Measurements from ENCODE around the gene RPL9. TPM values are rescaled to one million over a fixed set of nuclear protein-coding genes. Genes with fewer than 3 reads are reported as not detected.
"Not testable (repeated sequence)": the region's sequence is repeated elsewhere in the genome, so short reads cannot be mapped to it uniquely, and the experiment has no call there.

RPL9 gene
- total RNA-seq, result 1,000 to 10,000 TPM; 1,627 to 1,651 TPM
- 1,921 TPM for polyA plus RNA-seq

- DNase-seq, result peak; percentile 81 to 97 (median 93)
- Mint-ChIP-seq H3K36me3 (peaks cover 5 to 70% (median 22%) of the 10 kb centered on the region in 3 donors), H3K4me1 (peaks cover 38 to 57% (median 57%) of the 10 kb centered on the region in 3 donors), H3K27ac (peak within 1 kb of the TSS; percentile 99 to 100 (median 100)), H3K27me3 (no peaks in the 10 kb centered on the region), H3K9me3 (no peaks in the 10 kb centered on the region), H3K4me3 (peak within 1 kb of the TSS; percentile 91 to 99 (median 98))
- peak within 1 kb of the TSS; percentile 99 for H3K27ac ChIP-seq (ENCODE audit: low read depth, low read length)
- H3K4me1 ChIP-seq (ENCODE audit: insufficient read depth, low read length), result peaks cover 26% of the 10 kb centered on the region
- H3K36me3 ChIP-seq (ENCODE audit: insufficient read depth, low read length), result peaks cover 25% of the 10 kb centered on the region
- no peaks in the 10 kb centered on the region for H3K27me3 ChIP-seq (ENCODE audit: insufficient read depth, low read length, poor library complexity, severe bottlenecking)
- POLR2A ChIA-PET, result interaction anchor here (0.5 to 3.2 kb wide), 12 partner anchors 8 to 413 kb away, joined by 3 to 25 read pairs (median 4); partner anchors contain the start of genes RFC1, SMIM14, UBE2K and UGDH
- H3K9me3 ChIP-seq (ENCODE audit: low read length), result no peaks in the 10 kb centered on the region
- H3K4me3 ChIP-seq (ENCODE audit: low read length), result peak within 1 kb of the TSS; percentile 85
- CTCF ChIA-PET, result interaction anchor here (0.6 to 2.4 kb wide), 7 partner anchors 10 to 523 kb away, joined by 3 to 14 read pairs (median 4); partner anchors contain the start of genes PDS5A, RFC1 and UBE2K
These were observed at the start of gene RPL9, which contains the start of gene LIAS for GRCh38 chr4:39458505-39459300. Gene RPL9, minus strand, starts transcription at chr4:39458922. Its CDS starts 483 bp downstream, at chr4:39458439. Gene LIAS, plus strand, starts transcription at chr4:39459056. Its CDS starts 62 bp downstream, at chr4:39459118.

GRCh38 chr4:39505581-39505980, 46.9 kb upstream of the RPL9 start:
- Mint-ChIP-seq H3K27me3 (no peaks in the 10 kb centered on the region), H3K4me1 (no peaks in the 10 kb centered on the region), H3K36me3 (peaks cover 3 to 85% (median 31%) of the 10 kb centered on the region in 3 donors), H3K9me3 (no peaks in the 10 kb centered on the region), H3K4me3 (no peak overlapping the region), H3K27ac (no peak overlapping the region)
- no peak overlapping the region for H3K4me3 ChIP-seq (ENCODE audit: low read length)
- H3K27ac ChIP-seq (ENCODE audit: low read depth, low read length), result no peak overlapping the region
- peaks cover 5% of the 10 kb centered on the region for H3K36me3 ChIP-seq (ENCODE audit: insufficient read depth, low read length)
- ChIA-PET CTCF (interaction anchor here (0.6 kb wide), 1 partner anchor 86 kb away, joined by 3 read pairs; no protein-coding TSS in a partner anchor), POLR2A (interaction anchor here (0.6 kb wide), 2 partner anchors 140 to 429 kb away, joined by 4 to 9 read pairs; partner anchors contain the start of gene RFC1)
- H3K4me1 ChIP-seq (ENCODE audit: insufficient read depth, low read length), result no peaks in the 10 kb centered on the region
- H3K9me3 ChIP-seq (ENCODE audit: low read length), result no peaks in the 10 kb centered on the region
- DNase-seq, result no peak
- no peaks in the 10 kb centered on the region for H3K27me3 ChIP-seq (ENCODE audit: insufficient read depth, low read length, poor library complexity, severe bottlenecking)

- Mint-ChIP-seq H3K36me3 (peaks cover 3 to 80% (median 28%) of the 10 kb centered on the region in 3 donors), H3K27ac (no peak overlapping the region), H3K9me3 (no peaks in the 10 kb centered on the region), H3K27me3 (no peaks in the 10 kb centered on the region), H3K4me3 (no peak overlapping the region), H3K4me1 (no peaks in the 10 kb centered on the region)
- H3K27me3 ChIP-seq (ENCODE audit: insufficient read depth, low read length, poor library complexity, severe bottlenecking), result no peaks in the 10 kb centered on the region
- no peak overlapping the region for H3K4me3 ChIP-seq (ENCODE audit: low read length)
- no peak overlapping the region for H3K27ac ChIP-seq (ENCODE audit: low read depth, low read length)
- H3K36me3 ChIP-seq (ENCODE audit: insufficient read depth, low read length), result peaks cover 5% of the 10 kb centered on the region
- CTCF ChIA-PET, result no interaction called here
- no peaks in the 10 kb centered on the region for H3K9me3 ChIP-seq (ENCODE audit: low read length)
- H3K4me1 ChIP-seq (ENCODE audit: insufficient read depth, low read length), result no peaks in the 10 kb centered on the region
- POLR2A ChIA-PET, result no interaction called here
- no peak for DNase-seq
These were observed 45.8 kb upstream of the RPL9 start for GRCh38 chr4:39504538-39504937.

- H3K4me1 Mint-ChIP-seq; H3K4me3 Mint-ChIP-seq; POLR2A ChIA-PET; H3K27me3 Mint-ChIP-seq; DNase-seq; H3K36me3 ChIP-seq (ENCODE audit: insufficient read depth, low read length); H3K27me3 ChIP-seq (ENCODE audit: insufficient read depth, low read length, poor library complexity, severe bottlenecking); H3K9me3 ChIP-seq (ENCODE audit: low read length); H3K27ac ChIP-seq (ENCODE audit: low read depth, low read length); H3K9me3 Mint-ChIP-seq; H3K4me1 ChIP-seq (ENCODE audit: insufficient read depth, low read length); H3K4me3 ChIP-seq (ENCODE audit: low read length): not testable (repeated sequence)
- Mint-ChIP-seq H3K27ac (peak overlapping the region in 3 of 8 donors; percentile 32 to 55 (median 54)), H3K36me3 (peaks cover 3 to 71% (median 28%) of the 10 kb centered on the region in 3 donors)
- CTCF ChIA-PET, result interaction anchor here (0.8 kb wide), 1 partner anchor 12 kb away, joined by 4 read pairs; no protein-coding TSS in a partner anchor
These were observed 43.9 kb upstream of the RPL9 start for GRCh38 chr4:39502664-39503035.

DNA sequence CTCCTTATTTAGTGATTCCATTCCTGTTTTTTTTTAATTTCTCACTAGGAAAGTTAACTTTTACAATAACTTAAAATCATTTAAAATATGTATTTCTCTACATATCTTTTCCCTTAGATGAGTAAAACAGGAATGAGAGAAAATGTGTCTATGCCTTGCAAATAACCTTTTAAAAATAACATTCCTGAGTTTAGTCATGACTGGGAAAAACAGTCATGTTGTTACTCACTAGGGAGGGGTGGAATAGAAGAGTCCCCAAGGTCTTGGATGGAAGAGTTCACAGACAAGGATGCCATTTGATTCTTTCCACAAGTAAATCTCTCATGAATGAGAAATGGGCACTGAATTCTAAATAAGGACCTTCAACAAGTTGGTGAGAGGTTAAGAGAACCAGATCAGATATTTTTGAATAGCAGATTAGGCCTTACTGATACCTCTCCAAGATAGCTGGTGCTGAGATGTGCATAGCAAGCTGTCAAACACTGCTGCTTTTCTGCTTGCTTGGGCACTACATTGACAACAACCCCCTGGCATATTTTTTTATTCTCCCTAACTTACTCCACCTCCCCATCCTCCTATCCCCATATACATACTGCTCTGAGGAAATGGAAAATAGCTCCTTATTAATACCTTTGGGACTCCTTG, 43.4 kb upstream of the RPL9 start:
- no peaks in the 10 kb centered on the region for H3K4me1 ChIP-seq (ENCODE audit: insufficient read depth, low read length)
- ChIA-PET CTCF (interaction anchor here (0.8 kb wide), 1 partner anchor 12 kb away, joined by 4 read pairs; no protein-coding TSS in a partner anchor), POLR2A (no interaction called here)
- Mint-ChIP-seq H3K36me3 (peaks cover 3 to 67% (median 28%) of the 10 kb centered on the region in 3 donors), H3K27ac (peak overlapping the region in 3 of 8 donors; percentile 32 to 55 (median 43)), H3K9me3 (no peaks in the 10 kb centered on the region), H3K4me3 (no peak overlapping the region), H3K4me1 (no peaks in the 10 kb centered on the region), H3K27me3 (no peaks in the 10 kb centered on the region)
- H3K27me3 ChIP-seq (ENCODE audit: insufficient read depth, low read length, poor library complexity, severe bottlenecking), result no peaks in the 10 kb centered on the region
- no peak for DNase-seq
- H3K4me3 ChIP-seq (ENCODE audit: low read length), result no peak overlapping the region
- no peak overlapping the region for H3K27ac ChIP-seq (ENCODE audit: low read depth, low read length)
- peaks cover 5% of the 10 kb centered on the region for H3K36me3 ChIP-seq (ENCODE audit: insufficient read depth, low read length)
- H3K9me3 ChIP-seq (ENCODE audit: low read length), result no peaks in the 10 kb centered on the region

GRCh38 chr4:39498727-39499020, 40.0 kb upstream of the RPL9 start:
- ChIA-PET POLR2A (interaction anchor here (0.6 kb wide), 1 partner anchor 79 kb away, joined by 6 read pairs; no protein-coding TSS in a partner anchor), CTCF (no interaction called here)
- no peak for DNase-seq
- Mint-ChIP-seq H3K27me3 (no peaks in the 10 kb centered on the region), H3K9me3 (no peaks in the 10 kb centered on the region), H3K27ac (peak overlapping the region in 1 of 8 donors; percentile 17), H3K36me3 (peaks cover 3 to 36% (median 18%) of the 10 kb centered on the region in 3 donors), H3K4me1 (no peaks in the 10 kb centered on the region), H3K4me3 (no peak overlapping the region)
- H3K9me3 ChIP-seq (ENCODE audit: low read length), result no peaks in the 10 kb centered on the region
- H3K4me3 ChIP-seq (ENCODE audit: low read length), result no peak overlapping the region
- no peak overlapping the region for H3K27ac ChIP-seq (ENCODE audit: low read depth, low read length)
- no peaks in the 10 kb centered on the region for H3K36me3 ChIP-seq (ENCODE audit: insufficient read depth, low read length)
- H3K4me1 ChIP-seq (ENCODE audit: insufficient read depth, low read length), result no peaks in the 10 kb centered on the region
- no peaks in the 10 kb centered on the region for H3K27me3 ChIP-seq (ENCODE audit: insufficient read depth, low read length, poor library complexity, severe bottlenecking)

- H3K4me1 Mint-ChIP-seq, result no peaks in the 10 kb centered on the region
- peaks cover 3 to 30% (median 13%) of the 10 kb centered on the region in 3 donors for H3K36me3 Mint-ChIP-seq
- DNase-seq, result no peak
- H3K9me3 Mint-ChIP-seq, result no peaks in the 10 kb centered on the region
- ChIA-PET CTCF (no interaction called here), POLR2A (interaction anchor here (0.6 kb wide), 1 partner anchor 78 kb away, joined by 6 read pairs; no protein-coding TSS in a partner anchor)
- no peak overlapping the region for H3K4me3 Mint-ChIP-seq
- Histone ChIP-seq H3K36me3 (ENCODE audit: insufficient read depth, low read length) (no peaks in the 10 kb centered on the region), H3K4me1 (ENCODE audit: insufficient read depth, low read length) (no peaks in the 10 kb centered on the region), H3K27me3 (ENCODE audit: insufficient read depth, low read length, poor library complexity, severe bottlenecking) (no peaks in the 10 kb centered on the region), H3K27ac (ENCODE audit: low read depth, low read length) (no peak overlapping the region), H3K4me3 (ENCODE audit: low read length) (no peak overlapping the region), H3K9me3 (ENCODE audit: low read length) (no peaks in the 10 kb centered on the region)
- peak overlapping the region in 2 of 8 donors; percentile 64 to 75 for H3K27ac Mint-ChIP-seq
- no peaks in the 10 kb centered on the region for H3K27me3 Mint-ChIP-seq
These were observed 39.4 kb upstream of the RPL9 start for GRCh38 chr4:39497909-39498726.
